HCT116 (cell line): ENCODE results near the gene ZBTB20. TPM values are rescaled to one million over a fixed set of nuclear protein-coding genes. Genes with fewer than 3 reads are reported as not detected.

Source experiments
- ATAC-seq: fragments of 200-7000 bp; cut with Tn5 transposase; 2 replicates; pipeline ENCODE4 v1.9.1; 2020; ENCODE audit warnings: mild to moderate bottlenecking, moderate library complexity
- BruUV-seq: library from RNA; stranded (reverse); fragments of 400-500 nt; replicated peaks from 2 replicates; lab custom pipeline; 2021; lab: Mats Ljungman, UMichigan
- CTCF ChIA-PET: fragments of 300-600 bp; sonication (Branson Sonifier 250); formaldehyde crosslinking; loops from one replicate; lab custom pipeline; 2021; ENCODE audit warnings: antibody characterized with exemption; lab: Charles Lee
- POLR2A ChIA-PET: fragments of 300-600, 350-600 bp; sonication (Branson Sonifier 250); formaldehyde crosslinking; loops from one replicate; lab custom pipeline; 2021; ENCODE audit warnings: antibody characterized with exemption; lab: Charles Lee
- RAD21 ChIA-PET, 2 experiments: fragments of 300-600 bp; sonication (Branson Sonifier 250); formaldehyde crosslinking; loops; one replicate each; lab custom pipeline; 2023; ENCODE audit warnings: low total read pairs in 2 of 2; ENCODE audit not compliant: uncharacterized antibody in 2 of 2, unreplicated experiment in 2 of 2, low non-redundant PET in 1 of 2; lab: Charles Lee
- DNase-seq: peaks from one replicate; pipeline ENCODE4 v3.0.0-alpha.2; 2010; ENCODE audit warnings: low read depth, low spot score
- H2AFZ ChIP-seq: fragments of 200-600 bp; shearing (Covaris generic), sonication (generic); 2 replicates; pipeline ENCODE4 v1.6.1; 2017; ENCODE audit warnings: low read depth, mixed run types, mixed read lengths, antibody characterized with exemption, low read length; ENCODE audit not compliant: poor library complexity, severe bottlenecking
- H3K27ac ChIP-seq: 2 replicates; pipeline ENCODE4 v1.5.1; 2012; ENCODE audit warnings: low read depth, low read length
- H3K27me3 ChIP-seq: fragments of 200-600 bp; sonication (generic); 2 replicates; pipeline ENCODE4 v1.6.1; 2016; ENCODE audit warnings: mixed run types, low read length, mixed read lengths; ENCODE audit not compliant: insufficient read depth
- H3K36me3 ChIP-seq, 2 experiments: fragments of 200-500 bp in 1 of 2; fragments of 200-600 bp in 1 of 2; sonication (Bioruptor generic) in 1 of 2; sonication (generic) in 1 of 2; 2 replicates each; pipeline versions ENCODE4 v1.5.1 to v1.6.1; 2014 to 2016; ENCODE audit warnings: low read length in 2 of 2, inconsistent platforms in 1 of 2, mixed read lengths in 1 of 2, mixed run types in 1 of 2; ENCODE audit not compliant: insufficient read depth in 2 of 2, control insufficient read depth in 1 of 2
- H3K4me1 ChIP-seq, 2 experiments: fragments of 200-600 bp in 1 of 2; sonication (generic) in 1 of 2; 2 replicates each; pipeline versions ENCODE4 v1.5.1 to v1.6.1; 2012 to 2017; ENCODE audit warnings: low read length in 2 of 2, inconsistent platforms in 1 of 2, mild to moderate bottlenecking in 1 of 2, mixed read lengths in 1 of 2, mixed run types in 1 of 2, moderate library complexity in 1 of 2; ENCODE audit not compliant: insufficient read depth in 2 of 2, control insufficient read depth in 1 of 2
- H3K4me2 ChIP-seq: fragments of 200-600 bp; sonication (generic); 2 replicates; pipeline ENCODE4 v1.6.1; 2017; ENCODE audit warnings: mixed run types, low read length, mixed read lengths
- H3K4me3 ChIP-seq, 2 experiments: fragments of 200-600 bp in 1 of 2; sonication (generic) in 1 of 2; replicated peaks in 1 of 2; 2 replicates each; pipeline ENCODE4 v1.5.1; 2011 to 2016; ENCODE audit warnings: low read length in 2 of 2, control low read depth in 1 of 2, low read depth in 1 of 2, mild to moderate bottlenecking in 1 of 2, mixed read lengths in 1 of 2, mixed run types in 1 of 2
- H3K79me2 ChIP-seq: fragments of 200-600 bp; sonication (generic); 2 replicates; pipeline ENCODE4 v1.6.1; 2017; ENCODE audit warnings: mild to moderate bottlenecking, mixed run types, low read length, moderate library complexity, mixed read lengths; ENCODE audit not compliant: insufficient read depth
- H3K9ac ChIP-seq: fragments of 200-600 bp; sonication (generic); 2 replicates; pipeline ENCODE4 v1.6.1; 2016; ENCODE audit warnings: low read length, mixed read lengths
- H3K9me2 ChIP-seq: fragments of 200-600 bp; sonication (generic), shearing (Covaris generic); 2 replicates; pipeline ENCODE4 v1.6.1; 2017; ENCODE audit warnings: mixed run types, mild to moderate bottlenecking, moderate library complexity; ENCODE audit not compliant: insufficient read depth
- H3K9me3 ChIP-seq, 2 experiments: fragments of 200-500 bp in 1 of 2; fragments of 200-600 bp in 1 of 2; sonication (Bioruptor generic) in 1 of 2; sonication (generic) in 1 of 2; 2 replicates each; pipeline ENCODE4 v1.6.1; 2014 to 2017; ENCODE audit warnings: low read length in 2 of 2, mixed read lengths in 2 of 2, inconsistent platforms in 1 of 2, low read depth in 1 of 2, mild to moderate bottlenecking in 1 of 2, mixed run types in 1 of 2, moderate library complexity in 1 of 2; ENCODE audit not compliant: control insufficient read depth in 1 of 2, insufficient read depth in 1 of 2
- H4K20me1 ChIP-seq: fragments of 200-600 bp; sonication (generic), shearing (Covaris generic); 2 replicates; pipeline ENCODE4 v1.6.1; 2017; ENCODE audit warnings: mixed run types, mild to moderate bottlenecking, moderate library complexity; ENCODE audit not compliant: insufficient read depth
- CEBPB ChIP-seq: IDR thresholded peaks from 2 replicates; pipeline ENCODE4 v1.6.1; 2012; ENCODE audit warnings: low read depth
- EGR1 ChIP-seq: IDR thresholded peaks from 2 replicates; pipeline ENCODE4 v1.6.1; 2012; ENCODE audit warnings: low read depth
- ELF1 ChIP-seq: IDR thresholded peaks from 2 replicates; pipeline ENCODE4 v1.6.1; 2012; ENCODE audit warnings: low read depth, borderline replicate concordance
- EZH2 ChIP-seq: fragments of 200-600 bp; sonication (generic); IDR thresholded peaks from 2 replicates; pipeline ENCODE4 v1.6.1; 2017; ENCODE audit warnings: antibody characterized with exemption, mixed run types
- EZH2phosphoT487 ChIP-seq: fragments of 200-600 bp; IDR thresholded peaks from 2 replicates; pipeline ENCODE4 v1.6.1; 2018; ENCODE audit warnings: antibody characterized with exemption, borderline replicate concordance
- RAD21 ChIP-seq: IDR thresholded peaks from 2 replicates; pipeline ENCODE4 v1.6.1; 2012; ENCODE audit warnings: low read depth, mild to moderate bottlenecking
- SRF ChIP-seq: IDR thresholded peaks from 2 replicates; pipeline ENCODE4 v1.6.1; 2012; ENCODE audit warnings: low read depth
- TCF7L2 ChIP-seq: IDR thresholded peaks from 2 replicates; pipeline ENCODE4 v1.7.0; 2011; ENCODE audit warnings: borderline replicate concordance, inconsistent platforms; ENCODE audit not compliant: insufficient read depth, insufficient read length; ENCODE audit errors: extremely low read depth
- ZFX ChIP-seq: fragments of 450-650 bp; IDR thresholded peaks from 2 replicates; pipeline ENCODE4 v1.6.1; 2017
- intact Hi-C: fragments of 100-400 bp; cut with micrococcal nuclease; formaldehyde crosslinking; loops from 2 replicates; pipeline ENCODE4 v1.10.0; 2022
- total RNA-seq: library from RNA; stranded (reverse); gene quantifications from one replicate; pipeline ENCODE4 v1.2.1, GENCODE V29; 2021; ENCODE audit not compliant: unreplicated experiment
- TF ChIP-seq, protein P1 (sequence below): IDR thresholded peaks from 2 replicates; pipeline ENCODE4 v1.6.1; 2012
- TF ChIP-seq, protein P2 (sequence below): IDR thresholded peaks from 2 replicates; pipeline ENCODE4 v1.6.1; 2012
- TF ChIP-seq, protein P3 (sequence below): IDR thresholded peaks from 2 replicates; pipeline ENCODE4 v1.6.1; 2012; ENCODE audit warnings: low read depth

Gene ZBTB20
- total RNA-seq, 1 experiment from 2014 or later: 42.1 TPM

DNA sequence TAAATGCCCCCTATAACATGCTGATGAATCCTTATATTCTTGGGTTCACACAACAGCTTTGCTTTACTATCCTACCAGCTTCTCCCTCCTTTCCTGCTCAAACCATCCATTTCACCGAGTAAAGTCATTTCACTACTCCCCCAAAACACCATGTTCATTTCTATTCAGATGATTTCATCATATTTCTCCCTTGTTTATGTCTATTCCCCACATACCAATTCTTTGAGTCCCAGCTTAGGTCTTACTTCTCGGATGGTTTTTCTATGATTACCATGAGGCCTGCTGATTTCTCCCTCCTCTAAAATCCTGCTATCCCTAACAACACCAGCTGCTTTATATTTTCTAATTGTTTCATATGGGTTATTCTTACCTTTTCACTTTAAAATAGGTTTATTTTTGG, 621.8 kb downstream of the ZBTB20 start:
- Histone ChIP-seq H3K27me3 (no peaks in the 10 kb centered on the region), H3K4me1 (peaks cover 8 to 42% of the 10 kb centered on the region in 2 experiments), H3K4me3 (no peak overlapping the region), H3K9me3 (no peaks in the 10 kb centered on the region), H2AFZ (no peak overlapping the region), H3K27ac (no peak overlapping the region), H3K36me3 (peaks cover 0 to 5% of the 10 kb centered on the region in 2 experiments; a peak in 2 of 4 replicates), H3K9me2 (no peaks in the 10 kb centered on the region), H3K4me2 (no peak overlapping the region), H3K9ac (no peak overlapping the region), H4K20me1 (no peaks in the 10 kb centered on the region), H3K79me2 (peaks cover 96% of the 10 kb centered on the region)
- ATAC-seq: no peak
- ChIA-PET POLR2A (no interaction called here), RAD21 (no interaction called here), CTCF (no interaction called here)
- TF ChIP-seq RAD21: no peak
- no peak for TF ChIP-seq EZH2phosphoT487
- TF ChIP-seq SRF: no peak
- TF ChIP-seq ELF1: no peak
- no peak for TF ChIP-seq ZFX
- TF ChIP-seq CEBPB: no peak
- TF ChIP-seq EGR1: no peak
- TF ChIP-seq, protein P1, sequence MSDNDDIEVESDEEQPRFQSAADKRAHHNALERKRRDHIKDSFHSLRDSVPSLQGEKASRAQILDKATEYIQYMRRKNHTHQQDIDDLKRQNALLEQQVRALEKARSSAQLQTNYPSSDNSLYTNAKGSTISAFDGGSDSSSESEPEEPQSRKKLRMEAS: no peak
- TF ChIP-seq EZH2: no peak
- TF ChIP-seq, protein P2, sequence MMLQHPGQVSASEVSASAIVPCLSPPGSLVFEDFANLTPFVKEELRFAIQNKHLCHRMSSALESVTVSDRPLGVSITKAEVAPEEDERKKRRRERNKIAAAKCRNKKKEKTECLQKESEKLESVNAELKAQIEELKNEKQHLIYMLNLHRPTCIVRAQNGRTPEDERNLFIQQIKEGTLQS: no peak
- TF ChIP-seq, protein P3, sequence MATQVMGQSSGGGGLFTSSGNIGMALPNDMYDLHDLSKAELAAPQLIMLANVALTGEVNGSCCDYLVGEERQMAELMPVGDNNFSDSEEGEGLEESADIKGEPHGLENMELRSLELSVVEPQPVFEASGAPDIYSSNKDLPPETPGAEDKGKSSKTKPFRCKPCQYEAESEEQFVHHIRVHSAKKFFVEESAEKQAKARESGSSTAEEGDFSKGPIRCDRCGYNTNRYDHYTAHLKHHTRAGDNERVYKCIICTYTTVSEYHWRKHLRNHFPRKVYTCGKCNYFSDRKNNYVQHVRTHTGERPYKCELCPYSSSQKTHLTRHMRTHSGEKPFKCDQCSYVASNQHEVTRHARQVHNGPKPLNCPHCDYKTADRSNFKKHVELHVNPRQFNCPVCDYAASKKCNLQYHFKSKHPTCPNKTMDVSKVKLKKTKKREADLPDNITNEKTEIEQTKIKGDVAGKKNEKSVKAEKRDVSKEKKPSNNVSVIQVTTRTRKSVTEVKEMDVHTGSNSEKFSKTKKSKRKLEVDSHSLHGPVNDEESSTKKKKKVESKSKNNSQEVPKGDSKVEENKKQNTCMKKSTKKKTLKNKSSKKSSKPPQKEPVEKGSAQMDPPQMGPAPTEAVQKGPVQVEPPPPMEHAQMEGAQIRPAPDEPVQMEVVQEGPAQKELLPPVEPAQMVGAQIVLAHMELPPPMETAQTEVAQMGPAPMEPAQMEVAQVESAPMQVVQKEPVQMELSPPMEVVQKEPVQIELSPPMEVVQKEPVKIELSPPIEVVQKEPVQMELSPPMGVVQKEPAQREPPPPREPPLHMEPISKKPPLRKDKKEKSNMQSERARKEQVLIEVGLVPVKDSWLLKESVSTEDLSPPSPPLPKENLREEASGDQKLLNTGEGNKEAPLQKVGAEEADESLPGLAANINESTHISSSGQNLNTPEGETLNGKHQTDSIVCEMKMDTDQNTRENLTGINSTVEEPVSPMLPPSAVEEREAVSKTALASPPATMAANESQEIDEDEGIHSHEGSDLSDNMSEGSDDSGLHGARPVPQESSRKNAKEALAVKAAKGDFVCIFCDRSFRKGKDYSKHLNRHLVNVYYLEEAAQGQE: no peak
- no peak for TF ChIP-seq TCF7L2
- BruUV-seq: no TSS peak
- no peak for DNase-seq
- intact Hi-C loops: no loop called here
